GM12875 (cell line): ENCODE data around the gene DACH2.
A peak's percentile ranks its signal among the peaks of the same experiment; 100 is the strongest.

Experiments
- H3K4me3 ChIP-seq: one replicate; pipeline ENCODE4 v1.5.1; 2011; ENCODE audit warnings: low read depth, low read length, control low read depth
- TF ChIP-seq, protein P1 (sequence below): IDR thresholded peaks from 2 replicates; pipeline ENCODE4 v1.5.1; 2011; ENCODE audit warnings: low read depth, mild to moderate bottlenecking, control low read depth, inconsistent platforms, low read length, moderate library complexity, borderline replicate concordance; ENCODE audit not compliant: insufficient read depth

DACH2 gene

DNA sequence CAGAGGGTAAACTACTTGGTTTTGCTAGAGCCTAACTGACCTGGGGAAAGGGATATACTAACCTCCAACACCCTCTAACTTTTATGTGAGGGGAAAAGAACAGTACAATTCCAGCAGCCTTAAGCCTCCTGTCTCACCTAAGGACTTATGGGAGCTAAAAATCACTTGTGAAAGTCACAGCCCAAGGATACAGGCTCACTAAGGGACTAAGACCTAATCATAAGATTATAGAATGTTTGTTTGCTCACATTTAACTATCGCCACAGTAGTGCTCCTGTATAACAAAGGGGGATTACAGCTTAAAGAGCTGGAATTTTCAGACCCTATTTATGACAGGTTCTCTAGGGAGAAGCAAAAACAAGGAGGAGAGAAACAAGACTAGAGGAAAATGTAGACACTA lies 548.7 kb downstream of the DACH2 start:
- H3K4me3 ChIP-seq: no peak overlapping the region
- TF ChIP-seq, protein P1, sequence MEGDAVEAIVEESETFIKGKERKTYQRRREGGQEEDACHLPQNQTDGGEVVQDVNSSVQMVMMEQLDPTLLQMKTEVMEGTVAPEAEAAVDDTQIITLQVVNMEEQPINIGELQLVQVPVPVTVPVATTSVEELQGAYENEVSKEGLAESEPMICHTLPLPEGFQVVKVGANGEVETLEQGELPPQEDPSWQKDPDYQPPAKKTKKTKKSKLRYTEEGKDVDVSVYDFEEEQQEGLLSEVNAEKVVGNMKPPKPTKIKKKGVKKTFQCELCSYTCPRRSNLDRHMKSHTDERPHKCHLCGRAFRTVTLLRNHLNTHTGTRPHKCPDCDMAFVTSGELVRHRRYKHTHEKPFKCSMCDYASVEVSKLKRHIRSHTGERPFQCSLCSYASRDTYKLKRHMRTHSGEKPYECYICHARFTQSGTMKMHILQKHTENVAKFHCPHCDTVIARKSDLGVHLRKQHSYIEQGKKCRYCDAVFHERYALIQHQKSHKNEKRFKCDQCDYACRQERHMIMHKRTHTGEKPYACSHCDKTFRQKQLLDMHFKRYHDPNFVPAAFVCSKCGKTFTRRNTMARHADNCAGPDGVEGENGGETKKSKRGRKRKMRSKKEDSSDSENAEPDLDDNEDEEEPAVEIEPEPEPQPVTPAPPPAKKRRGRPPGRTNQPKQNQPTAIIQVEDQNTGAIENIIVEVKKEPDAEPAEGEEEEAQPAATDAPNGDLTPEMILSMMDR: no peak

DNA sequence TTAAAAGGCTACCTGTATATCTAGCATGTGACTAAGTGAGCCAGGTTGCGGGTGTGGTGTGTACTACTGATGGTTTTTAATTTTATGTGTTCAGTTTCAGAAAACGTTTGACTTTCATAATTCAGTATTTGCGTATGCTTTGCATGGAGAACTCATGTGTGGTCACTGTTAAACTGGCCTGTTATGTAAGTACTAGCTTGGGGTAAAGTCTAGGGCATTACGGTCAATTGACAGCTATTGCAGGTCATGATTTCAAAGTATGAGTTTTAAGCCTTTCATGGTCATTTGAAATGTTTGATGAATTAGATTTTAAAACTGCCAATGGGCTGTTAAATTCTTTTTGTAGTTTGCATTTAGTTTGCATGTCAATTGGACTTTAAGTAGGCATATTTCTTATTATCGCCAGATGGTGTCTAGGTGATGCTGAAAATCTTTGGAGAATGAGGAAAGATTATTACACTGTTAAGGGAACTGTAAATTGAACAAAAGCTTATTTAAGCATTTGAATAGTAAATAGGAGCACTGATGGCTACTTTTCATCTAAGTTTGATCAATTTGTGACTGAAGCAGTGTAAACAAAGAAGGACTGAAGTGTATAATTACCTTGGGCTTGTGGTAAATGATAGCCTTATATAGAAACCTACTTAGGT lies 563.4 kb downstream of the DACH2 start:
- TF ChIP-seq, protein P1: no peak
- H3K4me3 ChIP-seq: no peak overlapping the region

DNA sequence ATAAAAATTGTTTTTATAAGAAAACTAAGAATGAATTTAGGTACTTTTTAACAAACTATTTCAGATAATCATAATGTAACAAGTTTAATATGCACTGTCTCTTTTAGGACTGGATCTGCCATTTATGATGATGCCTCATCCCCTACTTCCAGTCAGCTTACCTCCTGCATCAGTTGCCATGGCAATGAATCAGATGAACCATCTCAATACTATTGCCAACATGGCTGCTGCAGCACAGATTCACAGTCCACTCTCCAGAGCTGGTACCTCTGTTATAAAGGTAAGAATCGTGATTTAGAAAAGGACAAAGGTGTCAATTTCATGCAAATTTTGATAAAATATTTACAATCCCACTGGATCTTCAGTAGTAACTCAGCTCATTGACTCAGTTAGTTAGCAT lies 566.2 kb downstream of the DACH2 start:
- TF ChIP-seq, protein P1: no peak

DNA sequence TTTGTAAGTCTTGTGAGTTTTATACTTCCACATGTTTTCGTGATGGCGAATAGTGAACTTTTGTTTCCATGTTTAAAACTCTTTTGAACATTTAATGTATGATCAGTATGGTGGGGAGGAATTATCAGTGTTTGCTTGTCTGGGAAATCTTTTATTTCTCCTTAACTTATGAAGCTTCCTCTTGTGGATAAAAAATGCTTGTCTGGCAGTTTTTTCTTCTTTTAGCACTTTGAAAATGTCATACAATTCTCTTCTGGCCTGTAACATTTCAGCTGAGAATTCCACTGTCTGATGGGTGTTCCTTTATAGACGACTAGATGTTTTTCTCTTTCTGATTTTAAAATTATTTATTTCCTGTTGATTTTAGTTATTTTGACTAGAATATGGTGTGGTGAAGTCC lies 576.0 kb downstream of the DACH2 start:
- H3K4me3 ChIP-seq: no peak overlapping the region
- TF ChIP-seq, protein P1: no peak

More for the DNA sequence above, 566.2 kb downstream of the DACH2 start:
- H3K4me3 ChIP-seq: no peak overlapping the region

DNA sequence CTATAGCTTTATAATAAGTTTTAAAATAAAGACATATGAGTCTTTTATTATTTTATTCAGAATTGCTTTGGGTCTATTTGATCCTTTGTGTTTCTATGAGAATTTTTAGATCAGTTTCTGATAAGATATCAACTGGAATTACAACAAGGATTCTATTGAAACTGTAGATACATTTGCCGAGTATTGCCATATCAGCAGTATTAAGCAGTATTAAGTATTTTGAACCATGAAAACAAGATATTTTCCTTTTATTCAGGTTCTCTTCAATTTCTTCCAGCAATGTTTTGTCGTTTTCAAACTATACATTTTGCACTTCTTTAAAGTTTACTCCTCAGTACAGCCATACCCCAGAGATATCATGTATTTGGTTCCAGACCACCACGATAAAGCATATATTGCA lies 598.8 kb downstream of the DACH2 start:
- H3K4me3 ChIP-seq: no peak overlapping the region
- TF ChIP-seq, protein P1: no peak

DNA sequence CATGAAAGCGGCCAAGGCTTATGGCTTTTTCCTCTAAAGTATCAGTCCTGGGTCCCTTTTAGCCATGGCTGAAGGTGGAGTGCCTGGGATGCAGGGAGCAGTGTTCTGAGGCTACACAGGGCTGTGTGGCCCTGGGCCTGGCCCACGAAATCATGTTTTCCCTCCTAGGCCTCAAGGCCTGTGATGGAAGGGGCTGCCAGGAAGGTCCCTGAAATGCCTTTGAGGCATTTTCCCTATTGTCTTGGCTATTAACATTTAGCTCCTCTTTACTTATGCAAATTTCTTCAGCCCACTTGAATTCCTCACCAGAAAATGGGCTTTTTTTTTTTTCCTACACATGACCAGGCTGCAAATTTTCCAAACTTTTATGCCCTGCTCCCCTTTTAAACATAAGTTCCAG lies 657.0 kb downstream of the DACH2 start:
- H3K4me3 ChIP-seq: no peak overlapping the region
- TF ChIP-seq, protein P1: no peak

DNA sequence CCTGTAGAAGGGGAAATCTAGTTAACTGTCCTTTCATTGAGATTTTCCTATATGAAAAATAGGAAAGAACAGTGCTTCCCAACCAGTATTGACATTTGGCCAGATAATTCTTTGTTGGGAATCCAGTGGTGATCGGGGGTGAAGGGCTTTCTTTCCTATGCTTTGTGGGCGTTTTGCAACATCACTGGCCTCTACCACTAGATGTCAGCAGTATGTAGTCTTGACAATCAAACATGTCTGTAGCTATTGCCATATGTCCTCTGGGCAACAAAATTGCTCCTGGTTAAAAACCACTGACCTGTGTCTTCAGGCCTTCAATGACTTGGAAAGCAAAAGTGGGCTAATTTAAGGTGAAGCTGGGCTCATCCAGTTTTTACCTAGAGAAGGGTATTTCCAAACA lies 658.5 kb downstream of the DACH2 start:
- TF ChIP-seq, protein P1: peak; percentile 48; the same call in 1 of the 2 replicates
- H3K4me3 ChIP-seq: no peak overlapping the region
